Neutrophil (primary cell): ENCODE results near the gene SLMAP.

Source experiments
- H3K27ac ChIP-seq: fragments of 200-600 bp; sonication (generic); 2 replicates; pipeline ENCODE4 v1.5.1; 2016; ENCODE audit warnings: mild to moderate bottlenecking, moderate library complexity
- H3K27me3 ChIP-seq: fragments of 200-600 bp; sonication (generic); 2 replicates; pipeline ENCODE4 v1.6.0; 2016; ENCODE audit warnings: mild to moderate bottlenecking
- H3K36me3 ChIP-seq: fragments of 200-600 bp; sonication (generic); 2 replicates; pipeline ENCODE4 v1.5.1; 2017
- H3K4me1 ChIP-seq, 2 experiments: fragments of 200-600 bp in 1 of 2; sonication (generic) in 1 of 2; 1 replicate in 1 of 2; 2 replicates in 1 of 2; pipeline versions ENCODE4 v1.5.1 to v1.6.1; 2013 to 2016; ENCODE audit warnings: low read depth in 1 of 2, low read length in 1 of 2, mild to moderate bottlenecking in 1 of 2, moderate library complexity in 1 of 2; ENCODE audit not compliant: control insufficient read depth in 1 of 2, insufficient read depth in 1 of 2
- H3K4me3 ChIP-seq, 2 experiments: fragments of 200-600 bp in 1 of 2; sonication (generic) in 1 of 2; 1 replicate in 1 of 2; 2 replicates in 1 of 2; pipeline ENCODE4 v1.5.1; 2013 to 2016; ENCODE audit warnings: low read depth in 1 of 2, low read length in 1 of 2, mild to moderate bottlenecking in 1 of 2, moderate library complexity in 1 of 2
- H3K9me3 ChIP-seq: fragments of 200-600 bp; sonication (generic); 2 replicates; pipeline ENCODE4 v1.5.1; 2016
- CTCF ChIP-seq: fragments of 200-600 bp; sonication (generic); IDR thresholded peaks from 2 replicates; pipeline ENCODE4 v1.5.1; 2016; ENCODE audit warnings: antibody characterized with exemption

Gene SLMAP

DNA sequence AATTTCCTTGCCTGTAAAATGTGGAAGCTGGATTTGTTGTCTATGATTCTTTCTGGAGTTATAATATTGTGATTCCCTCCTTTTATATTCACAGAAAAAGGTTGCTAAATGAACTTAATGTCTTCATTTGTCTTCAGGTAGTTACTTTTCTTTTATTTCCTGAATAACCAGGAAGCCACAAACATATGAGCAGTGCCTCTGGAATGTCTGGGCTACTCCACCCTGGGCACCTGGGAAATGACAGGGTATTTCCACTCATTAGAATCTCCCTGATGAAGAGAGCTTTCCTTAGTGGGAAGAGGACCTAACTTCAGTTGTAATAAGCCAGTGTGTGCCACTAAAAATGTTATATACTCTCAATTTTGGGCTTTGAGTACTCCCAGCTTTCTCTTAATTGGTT lies 3.8 kb upstream of the SLMAP start:
- no peak for TF ChIP-seq CTCF

GRCh38 chr3:57753016-57753415 lies 3.1 kb upstream of the SLMAP start:
- Histone ChIP-seq H3K4me3 (no peak overlapping the region), H3K27me3 (no peaks in the 10 kb centered on the region), H3K9me3 (no peaks in the 10 kb centered on the region), H3K4me1 (peaks cover 18 to 20% of the 10 kb centered on the region in 2 experiments), H3K27ac (no peak overlapping the region), H3K36me3 (peaks cover 9% of the 10 kb centered on the region)
- no peak for TF ChIP-seq CTCF

More for the DNA sequence above, 3.8 kb upstream of the SLMAP start:
- H3K9me3 ChIP-seq = no peaks in the 10 kb centered on the region
- no peaks in the 10 kb centered on the region for H3K27me3 ChIP-seq
- peaks cover 2% of the 10 kb centered on the region for H3K36me3 ChIP-seq
- H3K4me3 ChIP-seq = no peak overlapping the region
- H3K4me1 ChIP-seq = peaks cover 11 to 12% of the 10 kb centered on the region in 2 experiments
- no peak overlapping the region for H3K27ac ChIP-seq

DNA sequence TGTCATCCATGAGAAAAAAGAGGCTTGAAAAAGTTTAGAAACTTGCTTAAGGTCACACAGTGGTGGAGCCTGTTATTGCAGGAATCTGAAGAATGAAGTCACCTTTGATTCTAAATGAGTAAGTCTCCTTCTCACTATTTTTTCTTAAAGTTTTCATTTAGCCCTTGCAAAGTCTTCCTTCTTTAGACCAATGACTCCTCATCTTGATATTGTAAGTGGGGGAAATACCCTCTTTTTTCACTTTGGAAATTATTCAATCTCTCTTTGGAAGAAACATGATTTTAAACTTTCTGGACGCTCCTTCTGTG lies 787 bp upstream of the SLMAP start:
- Histone ChIP-seq H3K9me3 (no peaks in the 10 kb centered on the region), H3K4me3 (peak overlapping the region; percentile 98)
- no peak for TF ChIP-seq CTCF

DNA sequence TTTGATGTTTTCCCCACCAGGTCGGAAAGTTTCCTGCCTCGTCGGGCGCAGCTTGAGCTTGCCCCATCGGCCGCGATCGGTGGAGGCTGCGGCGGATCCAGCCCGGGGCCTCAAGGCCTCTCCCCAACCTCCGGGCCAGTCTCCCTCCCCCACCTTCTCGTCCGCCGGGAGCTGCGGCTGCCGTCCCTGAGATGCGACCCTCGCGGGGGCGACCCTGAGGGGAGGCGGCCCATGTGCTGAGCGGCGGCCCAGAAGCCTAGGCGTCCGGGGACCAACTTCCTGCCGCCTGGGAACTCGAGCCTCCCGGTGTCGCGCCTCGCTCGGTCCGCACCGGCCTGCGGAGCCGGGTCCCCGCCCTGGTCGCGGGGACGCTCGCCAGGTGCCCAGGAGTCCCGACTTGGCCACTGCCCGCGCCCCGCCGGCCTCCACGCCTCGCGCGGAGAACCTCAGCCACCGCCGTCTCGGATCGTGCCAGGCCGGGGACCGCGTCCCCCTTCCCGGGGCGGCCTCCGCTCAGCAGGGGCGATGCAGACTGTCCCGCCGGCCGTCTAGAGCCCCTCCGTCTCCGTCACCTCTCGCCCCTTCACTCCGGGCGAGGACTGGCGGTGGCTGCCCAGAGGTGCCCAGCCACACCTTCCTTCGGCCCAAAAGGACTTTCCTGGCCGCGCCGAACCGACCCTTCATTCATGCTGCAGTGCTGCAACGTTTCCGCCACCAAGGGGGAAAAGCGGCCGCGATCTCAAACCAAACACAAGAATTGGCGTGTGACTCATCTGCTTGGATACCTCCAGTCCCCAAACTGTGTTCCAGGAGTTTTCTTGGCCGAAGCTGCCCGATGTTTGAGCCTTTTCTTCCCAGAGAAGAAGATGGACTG lies 656 bp downstream of the SLMAP start:
- Histone ChIP-seq H3K4me1 (peaks cover 34 to 37% of the 10 kb centered on the region in 2 experiments), H3K4me3 (peak overlapping the region; percentile 98), H3K27ac (peak overlapping the region; percentile 81), H3K36me3 (peaks cover 26% of the 10 kb centered on the region), H3K27me3 (no peaks in the 10 kb centered on the region), H3K9me3 (no peaks in the 10 kb centered on the region)
- no peak for TF ChIP-seq CTCF

More for the DNA sequence above, 787 bp upstream of the SLMAP start:
- Histone ChIP-seq H3K4me1 (peaks cover 34 to 37% of the 10 kb centered on the region in 2 experiments), H3K27ac (peak overlapping the region; percentile 81), H3K36me3 (peaks cover 18% of the 10 kb centered on the region), H3K27me3 (no peaks in the 10 kb centered on the region)

- TF ChIP-seq CTCF = no peak
- H3K27me3 ChIP-seq = no peaks in the 10 kb centered on the region
- peak overlapping the region; percentile 98 for H3K4me3 ChIP-seq
- no peak overlapping the region for H3K27ac ChIP-seq
- peaks cover 35 to 39% of the 10 kb centered on the region in 2 experiments for H3K4me1 ChIP-seq
- peaks cover 26% of the 10 kb centered on the region for H3K36me3 ChIP-seq
- H3K9me3 ChIP-seq = no peaks in the 10 kb centered on the region
Measured at GRCh38 chr3:57757642-57758297, 1.7 kb downstream of the SLMAP start.
